HG03342 (cell line): Measurements from ENCODE around the gene FCRL3.

ENCODE experiments used
- ATAC-seq: cut with Tn5 transposase; IDR thresholded peaks from one replicate; pipeline ENCODE4 v1.9.1; 2021; ENCODE audit warnings: mild to moderate bottlenecking, moderate library complexity; ENCODE audit not compliant: unreplicated experiment

Gene FCRL3

DNA sequence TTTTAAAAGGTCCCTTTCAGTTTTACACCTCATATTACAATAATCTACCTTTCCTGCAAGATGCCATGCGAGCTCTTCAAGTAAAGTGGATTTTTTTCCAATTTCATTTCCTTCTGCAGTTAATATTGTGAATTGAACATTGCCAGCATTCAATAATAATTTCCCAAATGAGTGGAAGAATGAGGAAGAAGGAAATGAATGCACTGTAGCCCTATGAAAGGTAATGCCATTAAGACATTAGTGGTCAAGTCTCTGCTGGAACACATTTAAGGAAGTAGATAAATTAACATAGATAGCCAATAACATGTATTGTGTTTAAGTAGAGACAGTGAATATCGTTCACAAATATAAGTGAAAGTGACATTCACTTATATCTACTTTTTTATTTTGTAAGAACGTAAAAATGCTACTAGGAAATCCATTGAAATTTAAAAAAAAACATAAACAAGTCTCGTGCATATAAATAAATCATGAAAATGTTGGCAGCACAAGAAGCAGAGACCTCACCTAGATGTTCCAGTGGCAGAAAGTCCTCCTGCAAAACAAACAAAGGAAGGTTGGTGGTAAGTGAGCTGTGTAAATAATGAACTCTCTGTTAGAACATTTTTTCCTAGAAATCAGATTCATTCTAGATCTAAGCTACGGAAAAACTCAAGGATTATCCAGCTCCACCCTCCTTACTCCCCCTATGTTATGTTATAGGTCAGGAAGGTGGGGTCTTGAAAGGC is 17.7 kb downstream of the FCRL3 start:
- ATAC-seq = no peak

DNA sequence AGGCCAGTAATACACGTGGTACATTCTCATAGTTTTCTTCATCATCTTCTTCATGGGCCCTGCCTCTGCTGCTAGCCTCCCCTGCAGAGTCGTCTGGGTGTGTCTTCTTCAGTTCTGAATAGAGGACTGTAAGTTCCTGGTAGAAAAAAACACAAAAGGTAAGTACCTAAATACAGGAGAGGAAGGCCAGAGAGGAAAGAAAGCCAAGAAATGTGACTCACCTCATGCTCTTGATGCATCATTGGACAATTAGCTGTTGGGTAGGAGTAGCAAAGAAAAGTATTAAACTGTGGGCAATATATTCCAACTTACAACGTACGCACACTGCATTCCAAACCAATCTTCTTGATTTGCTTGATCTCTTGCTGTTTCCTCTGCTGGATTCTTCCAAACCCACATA is 21.8 kb downstream of the FCRL3 start:
- ATAC-seq = no peak

DNA sequence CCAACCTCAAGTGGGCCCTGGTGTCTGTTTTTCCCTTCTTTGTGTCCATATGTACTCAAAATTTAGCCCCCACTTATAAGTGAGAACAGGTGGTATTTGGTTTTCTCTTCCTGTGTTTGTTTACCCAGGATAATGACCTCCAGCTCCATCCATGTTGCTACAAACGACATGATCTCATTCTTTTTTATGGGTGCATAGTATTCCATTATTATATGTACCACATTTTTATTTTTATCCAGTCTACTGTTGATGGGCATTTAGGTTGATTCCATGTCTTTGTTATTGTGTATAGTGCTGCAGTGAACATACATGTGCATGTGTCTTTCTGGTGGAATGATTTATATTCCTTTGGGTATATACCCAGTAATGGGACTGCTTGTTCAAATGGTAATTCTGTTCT is 27.6 kb downstream of the FCRL3 start:
- ATAC-seq = no peak

DNA sequence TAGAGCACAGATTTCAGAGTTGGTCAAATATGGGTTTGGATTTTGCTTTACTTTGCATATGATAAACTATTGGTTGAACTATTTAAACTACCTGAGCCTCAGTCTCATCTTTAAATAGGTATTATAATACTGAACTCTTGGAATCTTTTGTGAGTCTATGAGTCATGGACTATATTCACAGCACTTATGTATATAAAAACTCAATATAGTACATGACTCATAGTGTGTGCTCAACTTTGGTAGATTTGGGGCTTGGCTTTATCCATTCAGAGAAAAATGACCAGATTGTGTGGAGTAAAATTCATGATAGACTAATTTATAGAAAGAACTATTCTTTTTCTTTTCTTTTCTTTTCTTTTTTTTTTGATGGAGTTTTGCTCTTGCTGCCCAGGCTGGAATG is 28.7 kb downstream of the FCRL3 start:
- no peak for ATAC-seq

DNA sequence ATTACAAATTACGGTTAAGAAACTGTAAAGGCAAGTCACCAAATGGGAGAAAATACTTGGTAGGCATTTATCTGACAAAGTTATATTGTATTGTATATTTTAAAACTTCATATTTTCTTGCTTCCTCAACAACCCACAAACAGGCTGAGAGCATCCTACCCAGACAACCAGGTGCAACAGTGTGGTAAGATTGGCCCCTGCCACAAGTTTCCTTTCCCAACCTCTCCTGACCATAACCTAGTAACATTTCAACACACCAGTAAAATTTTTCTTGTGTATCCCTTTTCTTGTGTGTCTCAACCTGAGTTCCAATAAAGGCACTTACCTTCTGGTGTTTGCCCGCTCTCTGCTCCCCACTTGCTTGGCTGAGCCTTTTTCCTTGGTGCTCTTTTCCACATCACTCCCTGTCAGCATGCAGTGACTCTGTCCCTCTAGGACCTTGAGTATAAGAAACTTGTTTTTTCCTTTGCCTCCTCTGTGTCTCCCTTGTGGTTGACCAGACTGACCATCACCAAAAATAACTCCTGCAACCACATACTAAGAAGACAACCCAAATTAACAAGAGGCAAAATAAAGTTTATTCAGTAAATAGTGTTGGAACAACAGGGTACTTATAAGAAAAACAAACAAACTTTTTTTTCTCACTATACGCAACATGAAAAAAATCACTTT is 40.9 kb downstream of the FCRL3 start:
- no peak for ATAC-seq

DNA sequence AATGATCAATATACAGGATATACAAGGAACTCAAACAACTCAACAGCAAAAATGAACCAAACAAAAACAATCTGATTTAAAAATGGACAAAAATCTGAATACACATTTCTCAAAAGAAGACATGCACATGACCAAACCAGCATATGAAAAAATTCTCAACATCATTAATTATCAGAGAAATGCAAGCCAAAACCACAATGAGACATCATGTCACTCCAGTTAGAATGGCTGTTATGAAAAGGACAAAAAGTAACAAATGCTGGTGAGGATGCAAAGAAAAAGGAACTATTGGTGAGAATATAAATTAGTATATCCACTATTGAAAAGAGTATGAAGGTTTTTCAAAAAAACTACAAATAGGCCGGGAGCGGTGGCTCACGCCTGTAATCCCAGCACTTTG is 42.0 kb downstream of the FCRL3 start:
- ATAC-seq = no peak

DNA sequence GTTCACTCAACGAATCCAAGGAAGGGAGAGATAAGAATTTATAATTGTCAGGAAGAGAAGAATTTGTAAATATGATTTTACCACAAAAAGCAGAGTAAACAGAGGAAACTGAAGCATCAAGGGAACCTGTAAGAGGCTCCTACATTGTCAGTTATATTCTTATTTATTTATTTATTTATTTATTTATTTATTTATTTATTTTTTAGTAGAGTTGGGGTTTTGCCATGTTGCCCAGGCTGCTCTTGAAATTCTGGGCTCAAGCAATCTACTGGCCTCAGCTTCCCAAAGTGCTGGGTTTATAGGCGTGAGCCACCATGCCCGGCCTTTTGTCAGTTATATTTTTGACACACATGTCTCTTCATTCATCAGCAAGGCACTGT is 47.1 kb downstream of the FCRL3 start:
- peak; percentile 7 for ATAC-seq

DNA sequence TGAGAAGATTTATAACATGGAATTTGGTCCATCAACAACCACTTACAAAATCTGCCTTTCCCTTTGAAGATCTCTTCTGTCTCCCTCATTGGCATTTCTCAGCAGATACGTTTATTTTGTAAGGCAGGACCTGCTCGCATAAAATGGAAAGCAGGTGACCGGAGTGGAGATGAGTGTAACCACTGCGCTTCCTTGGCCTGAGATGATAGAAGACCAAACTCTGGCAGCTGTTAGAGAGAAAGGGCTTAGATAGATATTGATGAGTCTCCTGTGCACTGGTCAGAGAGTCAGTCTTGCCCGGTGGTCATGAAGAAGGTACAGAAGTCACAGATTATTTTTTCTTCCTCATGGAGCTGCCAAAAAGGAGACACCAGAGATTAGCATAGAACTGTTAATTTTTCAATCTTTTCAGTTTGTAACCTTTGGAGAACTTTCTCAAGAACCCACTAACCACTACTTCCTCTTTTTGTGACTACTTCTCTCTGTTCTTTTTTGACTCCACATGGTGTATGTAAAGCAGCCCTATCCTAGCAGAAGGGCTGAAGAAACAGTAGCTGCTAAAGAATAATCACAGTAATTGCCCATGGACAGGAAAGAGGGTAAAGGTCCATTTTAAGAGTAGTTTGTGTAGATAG is 47.6 kb downstream of the FCRL3 start:
- peak; percentile 99 for ATAC-seq

DNA sequence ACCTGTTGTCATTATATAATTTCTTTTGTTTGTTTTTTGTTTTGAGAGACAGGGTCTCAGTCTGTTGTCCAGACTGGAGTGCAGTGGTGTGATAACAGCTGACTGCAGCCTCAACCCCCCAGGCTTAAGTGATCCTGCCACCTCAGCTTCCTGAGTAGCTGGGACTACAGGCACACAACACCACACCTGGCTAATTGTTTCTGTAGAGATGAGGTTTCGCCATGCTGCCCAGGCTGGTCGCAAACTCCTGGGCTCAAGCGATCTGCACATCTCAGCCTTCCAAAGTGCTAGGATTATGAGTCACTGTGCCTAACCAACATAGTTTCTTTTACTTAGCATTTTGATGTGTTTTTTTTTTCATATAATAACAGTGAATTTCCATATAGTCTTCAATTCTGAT is 52.3 kb downstream of the FCRL3 start:
- ATAC-seq = no peak

DNA sequence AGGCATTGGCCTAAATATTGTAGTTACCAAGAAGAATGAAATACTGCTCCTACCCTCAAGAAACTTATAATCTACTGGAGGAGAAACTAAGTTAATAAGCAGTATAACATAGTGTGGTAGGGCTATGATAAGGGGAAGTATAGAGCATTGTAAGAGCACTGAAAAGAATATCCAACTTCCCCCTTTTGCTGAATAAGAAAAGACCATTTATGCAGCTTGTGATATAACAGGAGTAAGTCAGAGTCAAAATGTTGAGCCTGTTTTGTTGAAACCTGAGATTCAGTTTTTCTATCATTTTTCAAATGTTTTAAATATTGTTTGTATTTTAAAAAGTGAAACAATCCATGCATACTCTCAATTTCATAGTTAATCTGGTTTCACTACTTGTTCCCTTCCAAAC is 54.4 kb downstream of the FCRL3 start:
- no peak for ATAC-seq

DNA sequence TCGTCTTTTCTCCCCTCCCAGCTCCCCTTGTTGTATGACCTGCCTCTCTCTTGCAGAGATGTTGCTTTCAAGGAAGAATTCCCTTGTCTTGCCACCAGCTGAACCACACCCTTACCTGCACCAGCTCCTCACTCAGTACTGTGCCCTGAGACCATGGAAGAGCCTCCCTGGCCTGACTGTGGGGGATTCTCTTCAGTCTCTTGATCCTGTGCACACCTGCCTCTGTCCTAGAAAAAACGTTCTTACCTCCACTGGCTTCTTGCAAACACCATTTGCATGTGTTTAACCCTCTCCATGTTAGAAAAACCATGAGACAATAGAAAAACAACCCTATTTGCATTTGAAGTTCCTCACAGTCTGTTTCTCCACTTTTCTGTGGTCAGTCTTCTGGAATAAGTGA is 59.4 kb downstream of the FCRL3 start:
- ATAC-seq = no peak

DNA sequence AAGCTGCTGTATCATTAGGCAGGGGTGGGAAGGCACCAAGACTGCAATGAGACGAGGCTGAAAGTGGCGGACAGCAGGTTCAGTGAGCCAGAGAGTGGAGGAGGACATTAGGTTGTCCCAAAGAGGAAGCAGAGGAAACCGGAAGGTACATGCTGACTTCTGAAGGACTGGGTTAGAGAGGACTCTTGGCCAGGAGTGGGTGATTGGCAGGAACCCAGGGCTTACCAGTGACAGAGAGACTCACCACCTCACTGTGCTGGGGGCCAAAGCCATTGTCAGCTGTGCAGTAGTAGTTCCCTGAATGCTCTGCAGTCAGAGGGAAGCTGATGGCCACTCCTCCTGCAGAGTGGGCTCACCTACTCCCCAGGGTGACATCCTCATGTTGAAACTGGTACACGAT is 60.8 kb downstream of the FCRL3 start:
- ATAC-seq = no peak

DNA sequence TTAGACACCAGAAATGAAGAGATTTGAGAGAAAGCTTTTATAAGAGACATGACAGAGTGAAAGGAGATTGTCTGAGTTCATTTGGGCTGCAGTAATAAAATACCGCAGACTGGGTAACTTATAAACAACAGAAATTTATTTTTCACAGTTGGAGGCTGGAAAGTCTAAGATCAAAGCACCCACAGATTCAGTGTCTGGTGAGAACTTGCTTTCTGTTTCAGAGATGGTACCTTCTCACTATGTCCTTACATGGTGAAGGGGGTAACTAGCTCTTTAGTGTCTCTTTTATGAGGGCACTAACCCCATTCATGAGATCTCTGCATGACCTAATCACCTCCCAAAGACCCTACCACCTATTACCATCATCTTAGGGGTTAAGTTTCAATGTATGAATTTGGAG is 71.8 kb downstream of the FCRL3 start:
- no peak for ATAC-seq
